Measurements from ENCODE around the gene GNAQ.

- TF ChIP-seq EP300 (IDR thresholded peaks at IDR 0.05) (no peak), USF2 (IDR thresholded peaks at IDR 0.05) (no peak), CEBPB (IDR thresholded peaks at IDR 0.05) (no peak), RCOR1 (IDR thresholded peaks at IDR 0.05; ENCODE audit: low read depth, low read length) (no peak)
- TF ChIP-seq, protein P1, sequence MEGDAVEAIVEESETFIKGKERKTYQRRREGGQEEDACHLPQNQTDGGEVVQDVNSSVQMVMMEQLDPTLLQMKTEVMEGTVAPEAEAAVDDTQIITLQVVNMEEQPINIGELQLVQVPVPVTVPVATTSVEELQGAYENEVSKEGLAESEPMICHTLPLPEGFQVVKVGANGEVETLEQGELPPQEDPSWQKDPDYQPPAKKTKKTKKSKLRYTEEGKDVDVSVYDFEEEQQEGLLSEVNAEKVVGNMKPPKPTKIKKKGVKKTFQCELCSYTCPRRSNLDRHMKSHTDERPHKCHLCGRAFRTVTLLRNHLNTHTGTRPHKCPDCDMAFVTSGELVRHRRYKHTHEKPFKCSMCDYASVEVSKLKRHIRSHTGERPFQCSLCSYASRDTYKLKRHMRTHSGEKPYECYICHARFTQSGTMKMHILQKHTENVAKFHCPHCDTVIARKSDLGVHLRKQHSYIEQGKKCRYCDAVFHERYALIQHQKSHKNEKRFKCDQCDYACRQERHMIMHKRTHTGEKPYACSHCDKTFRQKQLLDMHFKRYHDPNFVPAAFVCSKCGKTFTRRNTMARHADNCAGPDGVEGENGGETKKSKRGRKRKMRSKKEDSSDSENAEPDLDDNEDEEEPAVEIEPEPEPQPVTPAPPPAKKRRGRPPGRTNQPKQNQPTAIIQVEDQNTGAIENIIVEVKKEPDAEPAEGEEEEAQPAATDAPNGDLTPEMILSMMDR (IDR thresholded peaks at IDR 0.05): no peak
Observed at GRCh38 chr9:77773381-77773780, 258.2 kb downstream of the GNAQ start.
